Measurements from ENCODE around the gene AUTS2.

Gene AUTS2

DNA sequence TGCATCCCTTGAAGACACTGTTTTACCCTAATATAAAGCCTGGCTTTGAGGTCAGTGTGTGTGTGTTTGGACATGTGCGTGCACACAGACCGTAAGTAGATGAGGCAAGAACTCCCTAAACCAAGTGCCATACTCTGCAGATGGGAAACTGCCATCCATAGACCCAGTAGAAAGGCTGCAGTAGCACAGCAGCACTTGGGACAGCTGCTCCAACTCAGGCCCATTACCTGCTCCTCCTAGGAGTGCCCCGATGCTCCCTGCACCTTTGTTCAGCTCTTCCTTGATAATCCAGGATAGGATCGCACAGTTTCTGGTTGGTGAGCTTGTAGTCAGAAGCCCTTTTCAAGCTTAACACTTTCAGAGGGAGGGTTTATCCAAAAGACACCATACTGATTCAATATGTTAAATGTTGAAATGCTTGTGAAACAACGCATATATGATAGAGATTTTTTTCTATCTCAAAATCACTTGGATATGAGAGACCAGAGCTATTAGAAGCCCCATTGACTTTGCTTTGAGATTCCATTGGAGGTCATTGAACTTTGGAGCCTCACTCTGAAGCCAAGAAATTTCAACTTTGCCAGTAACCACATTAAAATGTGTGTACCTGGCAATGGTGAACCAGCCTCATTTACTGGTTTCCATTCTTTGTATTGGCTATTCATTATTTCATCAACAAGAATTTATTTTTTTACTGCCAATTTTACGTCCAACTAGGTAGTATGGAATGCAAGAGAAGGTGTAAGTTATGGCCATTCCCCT lies 776.7 kb downstream of the AUTS2 start:
- Mint-ChIP-seq H3K27ac (peak overlapping the region in 1 of 3 experiments; percentile 0), H3K4me3 (no peak overlapping the region), H3K27me3 (ENCODE audit: low read depth) (peaks cover 4% of the 10 kb centered on the region)

DNA sequence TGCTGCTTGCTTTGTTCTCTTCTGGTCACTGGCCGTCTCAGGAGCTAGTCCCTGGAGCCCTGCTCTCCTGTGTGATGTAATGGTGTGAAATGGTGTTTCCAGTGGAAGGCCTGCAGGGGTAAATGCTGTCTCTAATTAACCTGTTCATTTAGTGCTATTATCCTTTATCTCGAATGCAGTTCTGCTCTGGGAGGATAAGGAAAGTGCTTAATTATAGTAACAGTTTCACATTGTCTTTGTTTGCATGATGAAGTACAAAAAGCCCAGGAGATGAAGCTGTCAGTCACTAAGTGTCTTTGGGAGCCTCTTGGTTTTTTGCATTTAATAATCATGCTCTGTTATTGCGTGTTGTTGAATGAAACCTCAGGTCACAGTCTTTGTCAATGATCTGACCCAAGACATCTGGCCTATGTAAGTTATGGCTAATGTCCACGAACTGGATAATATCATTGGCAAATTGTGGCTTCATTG lies 778.3 kb downstream of the AUTS2 start:
- H3K36me3 Mint-ChIP-seq (ENCODE audit: low read depth): no peaks in the 10 kb centered on the region
- H3K4me3 Mint-ChIP-seq: no peak overlapping the region
- no peak overlapping the region for H3K27ac Mint-ChIP-seq
- TF ChIP-seq, protein P1, sequence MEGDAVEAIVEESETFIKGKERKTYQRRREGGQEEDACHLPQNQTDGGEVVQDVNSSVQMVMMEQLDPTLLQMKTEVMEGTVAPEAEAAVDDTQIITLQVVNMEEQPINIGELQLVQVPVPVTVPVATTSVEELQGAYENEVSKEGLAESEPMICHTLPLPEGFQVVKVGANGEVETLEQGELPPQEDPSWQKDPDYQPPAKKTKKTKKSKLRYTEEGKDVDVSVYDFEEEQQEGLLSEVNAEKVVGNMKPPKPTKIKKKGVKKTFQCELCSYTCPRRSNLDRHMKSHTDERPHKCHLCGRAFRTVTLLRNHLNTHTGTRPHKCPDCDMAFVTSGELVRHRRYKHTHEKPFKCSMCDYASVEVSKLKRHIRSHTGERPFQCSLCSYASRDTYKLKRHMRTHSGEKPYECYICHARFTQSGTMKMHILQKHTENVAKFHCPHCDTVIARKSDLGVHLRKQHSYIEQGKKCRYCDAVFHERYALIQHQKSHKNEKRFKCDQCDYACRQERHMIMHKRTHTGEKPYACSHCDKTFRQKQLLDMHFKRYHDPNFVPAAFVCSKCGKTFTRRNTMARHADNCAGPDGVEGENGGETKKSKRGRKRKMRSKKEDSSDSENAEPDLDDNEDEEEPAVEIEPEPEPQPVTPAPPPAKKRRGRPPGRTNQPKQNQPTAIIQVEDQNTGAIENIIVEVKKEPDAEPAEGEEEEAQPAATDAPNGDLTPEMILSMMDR (IDR thresholded peaks at IDR 0.05; ENCODE audit: unreplicated experiment in 3 of 3): no peak
- peaks cover 13% of the 10 kb centered on the region for H3K4me1 Mint-ChIP-seq
- peaks cover 4% of the 10 kb centered on the region for H3K27me3 Mint-ChIP-seq (ENCODE audit: low read depth)
- H3K9me3 Mint-ChIP-seq: no peaks in the 10 kb centered on the region

More for the DNA sequence above, 776.7 kb downstream of the AUTS2 start:
- H3K4me1 Mint-ChIP-seq: peaks cover 13% of the 10 kb centered on the region
- no peaks in the 10 kb centered on the region for H3K36me3 Mint-ChIP-seq (ENCODE audit: low read depth)
- TF ChIP-seq, protein P1 (IDR thresholded peaks at IDR 0.05; ENCODE audit: unreplicated experiment in 3 of 3): no peak
- H3K9me3 Mint-ChIP-seq: no peaks in the 10 kb centered on the region

DNA sequence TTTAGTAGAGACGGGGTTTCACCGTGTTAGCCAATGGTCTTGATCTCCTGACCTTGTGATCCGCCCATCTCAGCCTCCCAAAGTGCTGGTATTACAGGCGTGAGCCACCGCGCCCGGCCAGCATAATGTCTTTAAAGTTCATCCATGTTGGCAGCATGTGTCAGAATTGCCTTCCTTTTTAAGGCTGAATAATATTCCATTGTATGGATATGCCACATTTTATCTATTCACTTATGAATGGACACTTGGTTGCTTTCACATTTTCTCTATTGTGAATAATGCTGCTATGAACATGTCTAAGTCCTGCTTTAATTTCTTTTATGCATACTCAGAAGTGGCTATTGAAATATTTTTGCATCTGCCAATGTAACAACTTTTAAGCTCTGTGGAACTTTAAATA lies 779.7 kb downstream of the AUTS2 start:
- TF ChIP-seq, protein P1 (IDR thresholded peaks at IDR 0.05; ENCODE audit: unreplicated experiment in 3 of 3): no peak
- Mint-ChIP-seq H3K27ac (no peak overlapping the region), H3K36me3 (ENCODE audit: low read depth) (no peaks in the 10 kb centered on the region), H3K9me3 (no peaks in the 10 kb centered on the region), H3K4me1 (peaks cover 7% of the 10 kb centered on the region), H3K27me3 (ENCODE audit: low read depth) (peaks cover 4% of the 10 kb centered on the region), H3K4me3 (no peak overlapping the region)

DNA sequence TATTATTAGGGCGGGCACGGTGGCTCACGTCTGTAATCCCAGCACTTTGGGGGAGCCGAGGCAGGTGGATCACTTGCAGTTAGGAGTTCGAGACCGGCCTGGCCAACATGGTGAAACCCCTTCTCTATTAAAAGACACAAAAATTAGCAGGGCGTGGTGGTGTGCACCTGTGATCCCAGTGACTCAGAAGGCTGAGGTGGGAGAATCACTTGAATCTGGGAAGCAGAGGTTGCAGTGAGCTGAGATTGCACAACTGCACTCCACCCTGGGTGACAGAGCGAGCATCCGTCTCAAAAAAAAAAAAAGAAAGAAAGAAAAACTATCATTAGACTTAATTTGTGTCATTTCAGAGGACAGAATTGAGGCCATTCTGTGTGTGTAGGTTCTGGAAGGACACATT lies 780.9 kb downstream of the AUTS2 start:
- no peaks in the 10 kb centered on the region for H3K36me3 Mint-ChIP-seq (ENCODE audit: low read depth)
- no peaks in the 10 kb centered on the region for H3K9me3 Mint-ChIP-seq
- H3K4me3 Mint-ChIP-seq: no peak overlapping the region
- no peak overlapping the region for H3K27ac Mint-ChIP-seq
- H3K4me1 Mint-ChIP-seq: no peaks in the 10 kb centered on the region
- H3K27me3 Mint-ChIP-seq (ENCODE audit: low read depth): peaks cover 4% of the 10 kb centered on the region
- TF ChIP-seq, protein P1 (IDR thresholded peaks at IDR 0.05; ENCODE audit: unreplicated experiment in 3 of 3): no peak

DNA sequence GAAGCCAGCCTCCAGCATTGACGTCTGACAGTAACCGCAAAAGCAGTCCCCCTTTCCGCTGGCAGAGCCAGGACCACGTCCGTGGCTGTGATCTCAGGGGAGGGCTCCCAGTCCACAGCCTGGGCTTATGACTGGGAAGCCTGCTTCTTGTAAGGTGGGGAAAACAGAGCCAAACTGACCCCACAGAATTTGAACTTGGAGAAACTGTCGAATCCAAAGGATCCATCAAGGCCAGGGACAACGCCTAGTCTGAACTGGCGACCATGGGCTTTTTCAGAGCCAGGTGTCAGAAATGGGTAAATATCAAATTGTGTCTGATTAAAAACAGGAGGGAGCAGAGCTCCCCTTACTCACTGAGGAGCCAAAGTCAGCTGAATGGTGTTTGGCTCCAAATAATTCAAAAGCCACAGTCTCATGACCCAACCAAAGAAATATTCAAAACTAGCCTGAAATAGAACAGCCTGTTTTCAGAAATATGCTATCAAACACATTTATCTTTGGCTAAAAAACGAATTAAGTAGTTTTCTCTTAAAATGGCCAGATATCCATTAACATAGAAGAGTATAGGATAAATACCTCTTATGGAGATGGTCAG lies 782.2 kb downstream of the AUTS2 start:
- H3K36me3 Mint-ChIP-seq (ENCODE audit: low read depth): no peaks in the 10 kb centered on the region
- no peaks in the 10 kb centered on the region for H3K9me3 Mint-ChIP-seq
- H3K4me1 Mint-ChIP-seq: no peaks in the 10 kb centered on the region
- H3K27me3 Mint-ChIP-seq (ENCODE audit: low read depth): peaks cover 4% of the 10 kb centered on the region
- TF ChIP-seq, protein P1 (IDR thresholded peaks at IDR 0.05; ENCODE audit: unreplicated experiment in 3 of 3): no peak
- H3K4me3 Mint-ChIP-seq: no peak overlapping the region
- H3K27ac Mint-ChIP-seq: no peak overlapping the region
